CD4-positive, alpha-beta T cell treated with Interleukin-1 beta for 1 hour (primary cell): Measurements from ENCODE around the gene YES1.

ENCODE experiments used
- DNase-seq, 2 donors: peaks; one replicate each; pipeline ENCODE4 v3.0.0-alpha.2; 2020 to 2022

The YES1 gene

GRCh38 chr18:681985-682384 lies 130.1 kb downstream of the YES1 start:
- DNase-seq: peak; percentile 6 to 45

DNA sequence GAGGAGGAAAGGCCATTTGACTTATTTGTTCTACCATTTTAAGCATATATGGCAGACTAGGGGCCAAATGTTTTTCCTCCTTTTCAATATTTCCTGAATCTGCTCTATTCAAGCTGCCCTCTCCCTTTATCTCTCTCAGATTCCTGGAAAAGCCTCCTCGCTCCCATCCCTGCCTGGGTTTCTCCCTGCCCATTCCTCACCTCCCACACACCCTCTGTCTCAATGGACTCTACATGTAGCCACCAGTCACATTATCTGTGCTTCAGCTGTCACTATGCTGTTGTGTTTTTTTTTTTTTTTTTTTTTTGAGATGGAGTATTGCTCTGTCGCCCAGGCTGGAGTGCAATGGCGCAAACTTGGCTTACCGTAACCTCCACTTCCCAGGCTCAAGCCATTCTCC lies 131.7 kb downstream of the YES1 start:
- no peak for DNase-seq

GRCh38 chr18:679516-679915 lies 132.5 kb downstream of the YES1 start:
- no peak for DNase-seq

GRCh38 chr18:678482-679182 lies 133.4 kb downstream of the YES1 start:
- DNase-seq: no peak

DNA sequence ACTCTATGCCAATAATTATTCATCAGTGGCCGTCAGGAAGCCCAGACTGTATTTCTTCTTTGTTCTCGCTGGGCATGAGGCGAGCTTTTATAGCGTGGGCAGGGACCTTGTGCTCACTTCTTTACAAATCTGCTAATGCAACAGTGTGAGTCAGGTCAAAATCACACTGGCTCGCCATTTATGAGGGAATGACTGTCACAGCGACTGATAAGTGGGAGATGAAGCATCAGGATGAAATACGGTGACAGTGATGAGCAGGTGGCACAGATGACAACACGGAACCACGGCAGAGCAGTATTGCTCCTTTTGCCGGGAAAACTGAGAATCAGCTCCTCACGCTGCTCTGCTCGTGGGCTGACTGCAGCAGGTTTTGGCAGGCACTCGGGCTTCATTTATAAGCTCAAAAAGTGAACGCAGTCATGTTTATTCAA lies 134.1 kb downstream of the YES1 start:
- no peak for DNase-seq

GRCh38 chr18:677145-677544 lies 134.9 kb downstream of the YES1 start:
- DNase-seq: no peak

- no peak for DNase-seq
Measured at GRCh38 chr18:676736-677135, 135.3 kb downstream of the YES1 start.

DNA sequence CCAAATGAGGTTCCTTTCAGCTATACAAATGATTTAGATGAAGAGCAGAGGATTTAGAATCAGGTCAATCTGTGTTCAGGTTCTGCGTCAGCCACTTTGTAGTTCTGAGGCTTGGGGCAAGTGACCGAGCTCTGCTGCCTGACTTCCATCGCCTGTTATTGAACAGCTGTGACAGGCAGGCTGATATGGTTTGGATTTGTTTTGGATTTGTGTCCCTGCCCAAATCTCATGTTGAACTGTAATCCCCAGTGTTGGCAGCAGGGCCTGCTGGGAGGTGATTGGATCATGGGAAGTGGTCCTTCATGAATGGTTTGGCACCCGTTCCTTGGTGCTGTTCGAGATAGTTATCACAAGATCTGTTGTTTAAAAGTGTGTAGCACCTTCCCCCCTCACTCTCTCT lies 136.0 kb downstream of the YES1 start:
- DNase-seq: no peak

GRCh38 chr18:675307-675706 lies 136.7 kb downstream of the YES1 start:
- DNase-seq: no peak

DNA sequence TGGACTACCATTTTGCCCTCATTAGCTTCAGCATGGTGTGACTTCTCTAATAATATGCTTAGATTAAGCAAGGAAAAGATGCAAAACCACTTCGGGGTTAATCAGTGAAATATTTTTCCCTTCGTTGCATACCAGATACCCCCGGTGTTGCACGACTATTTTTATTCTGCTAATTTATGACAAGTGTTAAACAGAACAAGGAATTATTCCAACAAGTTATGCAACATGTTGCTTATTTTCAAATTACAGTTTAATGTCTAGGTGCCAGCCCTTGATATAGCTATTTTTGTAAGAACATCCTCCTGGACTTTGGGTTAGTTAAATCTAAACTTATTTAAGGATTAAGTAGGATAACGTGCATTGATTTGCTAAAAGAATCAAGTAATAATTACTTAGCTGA lies 138.3 kb downstream of the YES1 start:
- DNase-seq: no peak

DNA sequence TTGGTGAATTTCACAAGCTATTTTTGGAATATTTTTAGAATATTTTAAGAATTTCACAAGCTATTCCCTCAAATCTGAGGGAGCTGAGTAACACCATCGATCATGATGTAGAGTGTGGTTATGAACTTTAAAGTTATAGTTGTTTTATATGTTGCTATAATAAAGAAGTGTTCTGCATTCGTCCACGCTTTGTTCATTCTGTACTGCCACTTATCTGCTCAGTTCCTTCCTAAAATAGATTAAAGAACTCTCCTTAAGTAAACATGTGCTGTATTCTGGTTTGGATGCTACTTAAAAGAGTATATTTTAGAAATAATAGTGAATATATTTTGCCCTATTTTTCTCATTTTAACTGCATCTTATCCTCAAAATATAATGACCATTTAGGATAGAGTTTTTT lies 138.7 kb downstream of the YES1 start:
- DNase-seq: no peak
